Vagina (tissue), 2 donors: Measurements from ENCODE around the gene PRPF38B. TPM values are rescaled to one million over a fixed set of nuclear protein-coding genes. Genes with fewer than 3 reads are reported as not detected.

ENCODE experiments used
- DNase-seq, 2 donors: peaks; one replicate each; pipeline ENCODE4 v3.0.0-alpha.2; 2017; ENCODE audit errors: extremely low spot score in 2 of 2
- H3K27ac ChIP-seq: fragments of 200-600 bp; sonication (generic); one replicate; pipeline ENCODE4 v1.5.1; 2019
- H3K27me3 ChIP-seq: fragments of 200-600 bp; sonication (generic); one replicate; pipeline ENCODE4 v1.5.1; 2019
- H3K36me3 ChIP-seq, 2 donors: fragments of 200-600 bp; sonication (generic); one replicate each; pipeline ENCODE4 v1.5.1; 2017 to 2019
- H3K4me1 ChIP-seq: fragments of 200-600 bp; sonication (generic); one replicate; pipeline ENCODE4 v1.5.1; 2019
- H3K4me3 ChIP-seq, 2 donors: fragments of 200-600 bp; sonication (generic); 1 replicate in 1 of 2; 2 replicates in 1 of 2; pipeline ENCODE4 v1.5.1; 2016 to 2019
- H3K9me3 ChIP-seq: fragments of 200-600 bp; sonication (generic); one replicate; pipeline ENCODE4 v1.5.1; 2019
- POLR2A ChIP-seq, 2 donors: fragments of 450-650 bp; IDR thresholded peaks; one replicate each; pipeline ENCODE4 v1.6.1; 2017; ENCODE audit warnings: antibody characterized with exemption in 2 of 2, mild to moderate bottlenecking in 2 of 2, moderate library complexity in 2 of 2
- POLR2AphosphoS5 ChIP-seq, 2 donors: sonication (generic); formaldehyde crosslinking; IDR thresholded peaks; one replicate each; pipeline ENCODE4 v1.9.0; 2017; ENCODE audit warnings: antibody characterized with exemption in 2 of 2, mild to moderate bottlenecking in 2 of 2, low read depth in 1 of 2; ENCODE audit not compliant: insufficient read depth in 1 of 2
- intact Hi-C: fragments of 100-400 bp; cut with DNase I; formaldehyde crosslinking; loops from one replicate; pipeline ENCODE4 v1.15.1; 2023
- total RNA-seq: library from RNA; depleted of rRNA; stranded (reverse); fragments of >200 nt; gene quantifications from one replicate; pipeline ENCODE4 v1.2.3, GENCODE V29; 2016
- TF ChIP-seq, protein P1 (sequence below), 3 experiments: fragments of 450-650 bp in 2 of 3; fragments of 200-600 bp in 1 of 3; sonication (generic) in 1 of 3; IDR thresholded peaks; one replicate each; pipeline ENCODE4 v1.5.1; 2017 to 2019; ENCODE audit warnings: antibody characterized with exemption in 3 of 3, mild to moderate bottlenecking in 2 of 3, moderate library complexity in 2 of 3

PRPF38B gene
- total RNA-seq, 1 donor from 2014 or later = 27.0 TPM

DNA sequence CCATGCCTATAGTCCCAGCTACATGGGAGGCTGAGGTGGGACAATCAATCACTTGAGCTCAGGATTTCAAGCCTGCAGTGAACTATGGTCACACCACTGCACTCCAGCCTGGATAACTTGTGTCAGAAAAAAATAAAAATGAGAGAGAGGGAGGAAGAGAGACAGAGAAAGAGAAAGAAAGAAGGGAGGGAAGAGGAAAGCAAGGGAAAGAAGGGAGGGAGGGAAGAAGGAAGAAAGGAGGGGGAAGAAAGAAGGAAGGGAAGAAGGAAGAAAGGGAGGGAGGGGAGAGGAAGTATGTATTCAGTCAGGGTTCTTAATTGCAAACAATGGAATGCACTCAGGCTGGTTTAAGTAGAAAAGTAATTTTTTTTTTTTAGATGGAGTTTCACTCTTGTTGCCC, 23.3 kb upstream of the PRPF38B start:
- H3K4me1 ChIP-seq = no peaks in the 10 kb centered on the region
- no peaks in the 10 kb centered on the region for H3K9me3 ChIP-seq
- H3K4me3 ChIP-seq = no peak overlapping the region
- DNase-seq = no peak
- H3K36me3 ChIP-seq = no peaks in the 10 kb centered on the region
- intact Hi-C loops = no loop called here
- H3K27me3 ChIP-seq = no peaks in the 10 kb centered on the region
- no peak overlapping the region for H3K27ac ChIP-seq
- TF ChIP-seq, protein P1, sequence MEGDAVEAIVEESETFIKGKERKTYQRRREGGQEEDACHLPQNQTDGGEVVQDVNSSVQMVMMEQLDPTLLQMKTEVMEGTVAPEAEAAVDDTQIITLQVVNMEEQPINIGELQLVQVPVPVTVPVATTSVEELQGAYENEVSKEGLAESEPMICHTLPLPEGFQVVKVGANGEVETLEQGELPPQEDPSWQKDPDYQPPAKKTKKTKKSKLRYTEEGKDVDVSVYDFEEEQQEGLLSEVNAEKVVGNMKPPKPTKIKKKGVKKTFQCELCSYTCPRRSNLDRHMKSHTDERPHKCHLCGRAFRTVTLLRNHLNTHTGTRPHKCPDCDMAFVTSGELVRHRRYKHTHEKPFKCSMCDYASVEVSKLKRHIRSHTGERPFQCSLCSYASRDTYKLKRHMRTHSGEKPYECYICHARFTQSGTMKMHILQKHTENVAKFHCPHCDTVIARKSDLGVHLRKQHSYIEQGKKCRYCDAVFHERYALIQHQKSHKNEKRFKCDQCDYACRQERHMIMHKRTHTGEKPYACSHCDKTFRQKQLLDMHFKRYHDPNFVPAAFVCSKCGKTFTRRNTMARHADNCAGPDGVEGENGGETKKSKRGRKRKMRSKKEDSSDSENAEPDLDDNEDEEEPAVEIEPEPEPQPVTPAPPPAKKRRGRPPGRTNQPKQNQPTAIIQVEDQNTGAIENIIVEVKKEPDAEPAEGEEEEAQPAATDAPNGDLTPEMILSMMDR (IDR thresholded peaks at IDR 0.05) = no peak
- TF ChIP-seq POLR2A (IDR thresholded peaks at IDR 0.05) = no peak
- TF ChIP-seq POLR2AphosphoS5 (IDR thresholded peaks at IDR 0.05; ENCODE audit: insufficient read depth in 1 of 2, low read depth in 1 of 2) = no peak

DNA sequence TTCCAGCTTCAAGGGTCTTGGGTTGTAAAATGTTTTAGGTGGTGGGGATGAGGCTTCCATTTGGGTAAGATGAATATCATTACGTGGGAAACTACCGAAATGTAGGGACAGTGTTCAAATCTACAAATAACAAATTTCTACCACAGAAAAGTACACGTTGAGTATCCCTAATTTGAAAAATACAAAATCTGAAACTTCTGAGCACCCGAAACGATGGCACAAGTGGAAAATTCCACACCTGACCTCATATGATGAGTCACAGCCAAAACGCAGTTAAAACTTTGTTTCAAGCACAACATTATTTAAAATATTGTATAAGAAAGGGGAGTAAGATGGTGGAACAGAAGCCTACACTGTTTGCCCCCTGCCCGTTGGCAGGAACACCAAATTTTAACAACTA, 22.4 kb upstream of the PRPF38B start:
- Histone ChIP-seq H3K4me3 (no peak overlapping the region), H3K4me1 (no peaks in the 10 kb centered on the region), H3K9me3 (no peaks in the 10 kb centered on the region), H3K27me3 (no peaks in the 10 kb centered on the region), H3K27ac (no peak overlapping the region), H3K36me3 (no peaks in the 10 kb centered on the region)
- DNase-seq = no peak
- TF ChIP-seq, protein P1 (IDR thresholded peaks at IDR 0.05) = no peak
- no peak for TF ChIP-seq POLR2AphosphoS5 (IDR thresholded peaks at IDR 0.05; ENCODE audit: insufficient read depth in 1 of 2, low read depth in 1 of 2)
- no peak for TF ChIP-seq POLR2A (IDR thresholded peaks at IDR 0.05)
- intact Hi-C loops = no loop called here

- TF ChIP-seq POLR2AphosphoS5 (IDR thresholded peaks at IDR 0.05; ENCODE audit: insufficient read depth in 1 of 2, low read depth in 1 of 2) = no peak
- no peak for TF ChIP-seq POLR2A (IDR thresholded peaks at IDR 0.05)
- TF ChIP-seq, protein P1 (IDR thresholded peaks at IDR 0.05) = no peak
Observed at GRCh38 chr1:108670131-108670773, 21.9 kb upstream of the PRPF38B start.

DNA sequence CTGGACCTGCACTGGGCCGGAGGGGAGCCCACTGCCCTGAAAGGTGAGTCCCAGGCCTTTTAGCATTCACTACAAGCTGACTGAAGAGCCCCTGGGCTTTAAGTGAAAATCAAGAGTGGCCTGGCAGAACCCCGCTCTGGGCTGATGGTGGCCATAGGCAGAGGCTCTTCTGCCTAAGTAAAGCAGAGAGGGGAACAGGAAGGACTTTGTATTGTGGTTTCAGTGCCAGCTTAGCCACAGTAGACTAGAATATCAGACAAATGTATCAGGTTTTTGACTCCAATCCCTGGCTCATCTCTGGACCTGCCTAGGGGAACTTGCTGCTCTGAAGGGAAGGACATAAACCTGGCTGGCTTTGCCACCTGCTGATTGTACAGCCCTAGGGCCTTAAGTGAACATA, 21.0 kb upstream of the PRPF38B start:
- no peak for DNase-seq
- intact Hi-C loops = no loop called here
- Histone ChIP-seq H3K9me3 (no peaks in the 10 kb centered on the region), H3K36me3 (no peaks in the 10 kb centered on the region), H3K27me3 (no peaks in the 10 kb centered on the region), H3K4me3 (no peak overlapping the region), H3K27ac (no peak overlapping the region), H3K4me1 (no peaks in the 10 kb centered on the region)
- no peak for TF ChIP-seq POLR2A (IDR thresholded peaks at IDR 0.05)
- no peak for TF ChIP-seq POLR2AphosphoS5 (IDR thresholded peaks at IDR 0.05; ENCODE audit: insufficient read depth in 1 of 2, low read depth in 1 of 2)
- TF ChIP-seq, protein P1 (IDR thresholded peaks at IDR 0.05) = no peak

More at GRCh38 chr1:108670131-108670773, 21.9 kb upstream of the PRPF38B start:
- no peak overlapping the region for H3K4me3 ChIP-seq
- H3K27ac ChIP-seq = no peak overlapping the region
- DNase-seq = no peak
- H3K36me3 ChIP-seq = no peaks in the 10 kb centered on the region
- intact Hi-C loops = no loop called here
- no peaks in the 10 kb centered on the region for H3K4me1 ChIP-seq
- no peaks in the 10 kb centered on the region for H3K9me3 ChIP-seq
- H3K27me3 ChIP-seq = no peaks in the 10 kb centered on the region

- TF ChIP-seq POLR2A (IDR thresholded peaks at IDR 0.05) (no peak), POLR2AphosphoS5 (IDR thresholded peaks at IDR 0.05; ENCODE audit: insufficient read depth in 1 of 2, low read depth in 1 of 2) (no peak)
- TF ChIP-seq, protein P1 (IDR thresholded peaks at IDR 0.05) = no peak
- Histone ChIP-seq H3K27ac (no peak overlapping the region), H3K4me3 (no peak overlapping the region), H3K9me3 (no peaks in the 10 kb centered on the region), H3K36me3 (no peaks in the 10 kb centered on the region), H3K4me1 (no peaks in the 10 kb centered on the region), H3K27me3 (no peaks in the 10 kb centered on the region)
- DNase-seq = no peak
- intact Hi-C loops = no loop called here
Observed at GRCh38 chr1:108678706-108679105, 13.4 kb upstream of the PRPF38B start.
